A549 (cell line): ENCODE measurements around the gene DLGAP1. TPM values are rescaled to one million over a fixed set of nuclear protein-coding genes. Genes with fewer than 3 reads are reported as not detected.

Experiments
- ATAC-seq, 2 experiments: fragments of 200-7000 bp in 1 of 2; fragments of >200 bp in 1 of 2; cut with Nextera tagmentation in 1 of 2; cut with Tn5 transposase in 1 of 2; 3 replicates each; pipeline versions ENCODE4 v1.8.0 to v1.9.1; 2018 to 2020; ENCODE audit warnings: mild to moderate bottlenecking in 1 of 2, moderate library complexity in 1 of 2
- CTCF ChIA-PET: fragments of 300-600 bp; sonication (Branson Sonifier 250); formaldehyde crosslinking; extraction: SDS; loops from one replicate; lab custom pipeline; 2021; ENCODE audit warnings: antibody characterized with exemption, inconsistent platforms; lab: Yijun Ruan, JAX
- POLR2A ChIA-PET: fragments of 350-600 bp; formaldehyde crosslinking; extraction: SDS; loops from one replicate; lab custom pipeline; 2021; ENCODE audit warnings: antibody characterized with exemption, inconsistent platforms; lab: Yijun Ruan, JAX
- DNase-seq, 2 experiments: peaks; one replicate each; pipeline versions ENCODE4 v3.0.0 to v3.0.0-alpha.2; 2011 to 2016; ENCODE audit warnings: low read depth in 1 of 2, low spot score in 1 of 2
- FAIRE-seq: peaks from 2 replicates; lab custom pipeline; 2011; peaks lifted over from hg19 to GRCh38; lab: Jason Lieb, UNC
- H3K27ac ChIP-seq, 2 experiments: fragments of >200 bp; sonication (Bioruptor Twin); formaldehyde crosslinking; 3 replicates each; pipeline ENCODE4 v1.5.1; 2016 to 2017
- H3K4me1 ChIP-seq: fragments of >200 bp; sonication (Bioruptor Twin); formaldehyde crosslinking; 3 replicates; pipeline ENCODE4 v1.6.1; 2016
- H3K4me2 ChIP-seq: fragments of >200 bp; sonication (Bioruptor Twin); formaldehyde crosslinking; 3 replicates; pipeline ENCODE4 v1.6.1; 2016
- H3K4me3 ChIP-seq: fragments of >200 bp; sonication (Bioruptor Twin); formaldehyde crosslinking; 3 replicates; pipeline ENCODE4 v1.5.1; 2016
- H3K9me3 ChIP-seq: fragments of >200 bp; sonication (Bioruptor Twin); formaldehyde crosslinking; 3 replicates; pipeline ENCODE4 v1.6.1; 2016
- BCL3 ChIP-seq: fragments of >200 bp; sonication (Bioruptor Twin); formaldehyde crosslinking; IDR thresholded peaks from 3 replicates; pipeline ENCODE4 v1.6.1; 2016
- CBX2 ChIP-seq: fragments of 200-600 bp; sonication (generic); IDR thresholded peaks from 2 replicates; pipeline ENCODE4 v1.6.1; 2016; ENCODE audit warnings: low read depth, mild to moderate bottlenecking, borderline replicate concordance
- CBX8 ChIP-seq: fragments of 200-600 bp; sonication (generic); IDR thresholded peaks from 2 replicates; pipeline ENCODE4 v1.6.1; 2016
- EP300 ChIP-seq, 2 experiments: fragments of >200 bp; sonication (Bioruptor Twin); formaldehyde crosslinking; IDR thresholded peaks; 2 replicates in 1 of 2; 3 replicates in 1 of 2; pipeline ENCODE4 v1.6.1; 2016 to 2017
- FOSB ChIP-seq: fragments of 250-450 bp; sonication (Bioruptor Pico); IDR thresholded peaks from 2 replicates; pipeline ENCODE4 v1.5.0; 2020; ENCODE audit warnings: mild to moderate bottlenecking, moderate library complexity
- FOXS1 ChIP-seq: fragments of 250-450 bp; sonication (Bioruptor Pico); IDR thresholded peaks from 2 replicates; pipeline ENCODE4 v1.5.0; 2020; ENCODE audit warnings: mild to moderate bottlenecking, moderate library complexity
- GATA3 ChIP-seq: IDR thresholded peaks from 2 replicates; pipeline ENCODE4 v1.6.1; 2012; ENCODE audit warnings: borderline replicate concordance
- HOXA7 ChIP-seq: fragments of 250-450 bp; sonication (Bioruptor Pico); IDR thresholded peaks from 2 replicates; pipeline ENCODE4 v1.5.0; 2020; ENCODE audit warnings: mild to moderate bottlenecking, moderate library complexity
- JUN ChIP-seq, 2 experiments: fragments of >200 bp; sonication (Bioruptor Twin); formaldehyde crosslinking; IDR thresholded peaks; 2 replicates in 1 of 2; 3 replicates in 1 of 2; pipeline ENCODE4 v1.6.1; 2016 to 2017
- JUNB ChIP-seq: fragments of >200 bp; sonication (Bioruptor Twin); formaldehyde crosslinking; IDR thresholded peaks from 2 replicates; pipeline ENCODE4 v1.6.1; 2016
- MAZ ChIP-seq: fragments of 150-350 bp; IDR thresholded peaks from 2 replicates; pipeline ENCODE4 v1.6.1; 2014; ENCODE audit warnings: antibody characterized with exemption, low read depth, low read length, borderline replicate concordance
- NFE2L2 ChIP-seq: fragments of 150-350 bp; conservative IDR thresholded peaks from 2 replicates; pipeline ENCODE4 v1.6.1; 2014; ENCODE audit warnings: low read length
- PBX3 ChIP-seq: IDR thresholded peaks from 2 replicates; pipeline ENCODE4 v1.6.1; 2012
- POLR2A ChIP-seq: IDR thresholded peaks from 2 replicates; pipeline ENCODE4 v1.6.1; 2012; ENCODE audit warnings: mild to moderate bottlenecking, low read length
- POLR2AphosphoS2 ChIP-seq: conservative IDR thresholded peaks from 2 replicates; pipeline ENCODE4 v1.6.1; 2012; ENCODE audit warnings: low read length, improper control_type of control experiment, inconsistent platforms
- RARB ChIP-seq: fragments of 250-450 bp; sonication (Bioruptor Pico); IDR thresholded peaks from 2 replicates; pipeline ENCODE4 v1.8.0; 2021; ENCODE audit warnings: mild to moderate bottlenecking, moderate library complexity
- SMC3 ChIP-seq: fragments of >200 bp; sonication (Bioruptor Twin); formaldehyde crosslinking; IDR thresholded peaks from 3 replicates; pipeline ENCODE4 v1.6.1; 2018; ENCODE audit warnings: inconsistent platforms
- TFCP2L1 ChIP-seq: fragments of 250-450 bp; sonication (Bioruptor Pico); IDR thresholded peaks from 2 replicates; pipeline ENCODE4 v1.5.0; 2021; ENCODE audit warnings: mild to moderate bottlenecking
- ZFP36 ChIP-seq: fragments of 450-650 bp; IDR thresholded peaks from 2 replicates; pipeline ENCODE4 v1.6.1; 2014; ENCODE audit warnings: borderline replicate concordance; ENCODE audit not compliant: partially characterized antibody
- WGBS: methylation state at CpG from one replicate; pipeline ENCODE4 v1.1.6; 2017; ENCODE audit errors: missing lambda C conversion rate; 5-methylcytosine and 5-hydroxymethylcytosine counted together
- polyA plus RNA-seq, 4 experiments: library from polyadenylated mRNA; depleted of rRNA in 3 of 4; stranded (reverse); fragments of >200 nt; fragmentation: RNase III in 1 of 4; extraction: RNeasy Plus Mini Kit Qiagen cat#74134 plus additional on column Dnase treatment in 1 of 4; gene quantifications; 2 replicates in 3 of 4; 3 replicates in 1 of 4; pipeline ENCODE4 v1.2.3, GENCODE V29; 2011 to 2017
- TF ChIP-seq, protein P1 (sequence below): fragments of >200 bp; sonication (Bioruptor Twin); formaldehyde crosslinking; IDR thresholded peaks from 3 replicates; pipeline ENCODE4 v1.5.1; 2016
- TF ChIP-seq, protein P2 (sequence below): fragments of >200 bp; sonication (Bioruptor Twin); formaldehyde crosslinking; IDR thresholded peaks from 2 replicates; pipeline ENCODE4 v1.6.1; 2016
- TF ChIP-seq, protein P3 (sequence below): fragments of 250-450 bp; sonication (Bioruptor Pico); IDR thresholded peaks from 2 replicates; pipeline ENCODE4 v1.5.0; 2021; ENCODE audit warnings: mild to moderate bottlenecking, moderate library complexity, borderline replicate concordance

The DLGAP1 gene
- polyA plus RNA-seq, 2 of the 4 experiments (the other 2 are of a cell fraction), result 0.04 to 0.12 TPM

- peak overlapping the region; percentile 98 for H3K4me2 ChIP-seq
- 7% methylated on average over 3 of the region's 3 CpGs for WGBS
Observed at GRCh38 chr18:3458378-3458777, 996.7 kb downstream of the DLGAP1 start.

DNA sequence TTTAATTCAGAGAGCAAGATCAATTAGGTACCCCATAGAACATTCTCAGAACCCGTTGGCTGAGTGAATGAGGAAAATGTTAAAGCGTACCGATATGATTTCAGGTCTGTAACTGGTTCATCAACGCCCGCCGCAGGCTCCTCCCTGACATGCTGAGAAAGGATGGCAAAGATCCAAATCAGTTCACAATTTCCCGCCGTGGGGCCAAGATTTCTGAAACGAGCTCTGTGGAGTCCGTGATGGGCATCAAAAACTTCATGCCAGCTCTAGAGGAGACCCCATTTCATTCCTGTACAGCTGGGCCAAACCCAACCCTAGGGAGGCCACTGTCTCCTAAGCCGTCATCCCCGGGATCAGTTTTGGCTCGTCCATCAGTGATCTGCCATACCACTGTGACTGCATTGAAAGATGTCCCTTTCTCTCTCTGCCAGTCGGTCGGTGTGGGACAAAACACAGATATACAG lies 997.8 kb downstream of the DLGAP1 start:
- 3% methylated on average over 15 of the region's 15 CpGs for WGBS
- peak in 1 of 2 experiments; percentile 58 for DNase-seq
- no peak for FAIRE-seq
- Histone ChIP-seq H3K27ac (peak overlapping the region; percentile 98 to 100), H3K4me1 (peaks cover 47% of the 10 kb centered on the region), H3K9me3 (peaks cover 8% of the 10 kb centered on the region; the same call in 1 of the 3 replicates), H3K4me2 (peak overlapping the region; percentile 98), H3K4me3 (peak overlapping the region; percentile 93)
- peak in 1 of 2 experiments; percentile 66; a peak in 3 of 5 replicates for TF ChIP-seq JUN (IDR thresholded peaks at IDR 0.05)
- no peak for TF ChIP-seq CBX2
- POLR2A ChIA-PET, result interaction anchor here (1.1 to 11.5 kb wide), 3 partner anchors 9 to 146 kb away, joined by 4 to 146 read pairs (median 36); no protein-coding TSS in a partner anchor
- CTCF ChIA-PET, result interaction anchor here (0.8 to 11.1 kb wide), 4 partner anchors 10 to 209 kb away, joined by 3 to 109 read pairs (median 22); no protein-coding TSS in a partner anchor
- ATAC-seq, result peak in 1 of 2 experiments; percentile 29; a peak in 3 of 6 replicates

More at GRCh38 chr18:3458378-3458777, 996.7 kb downstream of the DLGAP1 start:
- POLR2A ChIA-PET, result interaction anchor here (0.8 to 11.5 kb wide), 7 partner anchors 7 to 208 kb away, joined by 3 to 146 read pairs (median 5); no protein-coding TSS in a partner anchor
- H3K4me3 ChIP-seq, result peak overlapping the region; percentile 93
- ATAC-seq, result no peak
- no peak for DNase-seq
- TF ChIP-seq, protein P1, sequence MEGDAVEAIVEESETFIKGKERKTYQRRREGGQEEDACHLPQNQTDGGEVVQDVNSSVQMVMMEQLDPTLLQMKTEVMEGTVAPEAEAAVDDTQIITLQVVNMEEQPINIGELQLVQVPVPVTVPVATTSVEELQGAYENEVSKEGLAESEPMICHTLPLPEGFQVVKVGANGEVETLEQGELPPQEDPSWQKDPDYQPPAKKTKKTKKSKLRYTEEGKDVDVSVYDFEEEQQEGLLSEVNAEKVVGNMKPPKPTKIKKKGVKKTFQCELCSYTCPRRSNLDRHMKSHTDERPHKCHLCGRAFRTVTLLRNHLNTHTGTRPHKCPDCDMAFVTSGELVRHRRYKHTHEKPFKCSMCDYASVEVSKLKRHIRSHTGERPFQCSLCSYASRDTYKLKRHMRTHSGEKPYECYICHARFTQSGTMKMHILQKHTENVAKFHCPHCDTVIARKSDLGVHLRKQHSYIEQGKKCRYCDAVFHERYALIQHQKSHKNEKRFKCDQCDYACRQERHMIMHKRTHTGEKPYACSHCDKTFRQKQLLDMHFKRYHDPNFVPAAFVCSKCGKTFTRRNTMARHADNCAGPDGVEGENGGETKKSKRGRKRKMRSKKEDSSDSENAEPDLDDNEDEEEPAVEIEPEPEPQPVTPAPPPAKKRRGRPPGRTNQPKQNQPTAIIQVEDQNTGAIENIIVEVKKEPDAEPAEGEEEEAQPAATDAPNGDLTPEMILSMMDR, result no peak
- TF ChIP-seq NFE2L2 (no peak), TFCP2L1 (CRISPR knock-in tag) (peak; percentile 29; the same call in 1 of the 2 replicates), HOXA7 (CRISPR knock-in tag) (no peak)
- H3K27ac ChIP-seq, result peak overlapping the region; percentile 98 to 100
- CTCF ChIA-PET, result interaction anchor here (1.0 to 11.1 kb wide), 4 partner anchors 127 to 208 kb away, joined by 3 to 109 read pairs (median 22); no protein-coding TSS in a partner anchor
- H3K4me1 ChIP-seq, result peaks cover 57% of the 10 kb centered on the region
- H3K9me3 ChIP-seq, result peaks cover 8% of the 10 kb centered on the region; the same call in 1 of the 3 replicates
- no peak for FAIRE-seq

- DNase-seq (peak in 1 of 2 experiments; percentile 83), FAIRE-seq (no peak), ATAC-seq (peak in 1 of 2 experiments; percentile 26; a peak in 4 of 6 replicates)
- Histone ChIP-seq H3K4me1 (peaks cover 40% of the 10 kb centered on the region), H3K9me3 (peaks cover 8% of the 10 kb centered on the region; the same call in 1 of the 3 replicates), H3K4me3 (peak overlapping the region; percentile 93), H3K27ac (peak overlapping the region; percentile 98 to 100), H3K4me2 (peak overlapping the region; percentile 98)
- CTCF ChIA-PET, result interaction anchor here (1.1 to 11.1 kb wide), 3 partner anchors 138 to 210 kb away, joined by 3 to 109 read pairs (median 40); no protein-coding TSS in a partner anchor
- WGBS, result 0% methylated on average over 1 of the region's 1 CpG
- POLR2A ChIA-PET, result interaction anchor here (1.1 to 11.5 kb wide), 5 partner anchors 9 to 209 kb away, joined by 4 to 146 read pairs (median 36); no protein-coding TSS in a partner anchor
- TF ChIP-seq BCL3 (peak; percentile 18; the same call in 1 of the 3 replicates), RARB (no peak), HOXA7 (CRISPR knock-in tag) (peak; percentile 13; the same call in 1 of the 2 replicates), JUN (IDR thresholded peaks at IDR 0.05) (peak; percentile 26 to 50; a peak in 2 of 5 replicates), JUNB (0 out of 2 replicates have a peak, but pooled peaks have one; percentile 32), PBX3 (no peak), FOXS1 (CRISPR knock-in tag) (no peak), POLR2A (no peak), EP300 (IDR thresholded peaks at IDR 0.05) (peak in 1 of 2 experiments; percentile 33; a peak in 2 of 5 replicates), CBX8 (no peak), SMC3 (no peak), ZFP36 (no peak), CBX2 (no peak), POLR2AphosphoS2 (0 out of 2 replicates have a peak, but pooled peaks have one; percentile 8), GATA3 (peak; percentile 30; the same call in 1 of the 2 replicates), FOSB (peak; percentile 49; the same call in 1 of the 2 replicates), MAZ (no peak), TFCP2L1 (CRISPR knock-in tag) (no peak)
- TF ChIP-seq, protein P2, sequence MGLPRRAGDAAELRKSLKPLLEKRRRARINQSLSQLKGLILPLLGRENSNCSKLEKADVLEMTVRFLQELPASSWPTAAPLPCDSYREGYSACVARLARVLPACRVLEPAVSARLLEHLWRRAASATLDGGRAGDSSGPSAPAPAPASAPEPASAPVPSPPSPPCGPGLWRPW, result no peak
- TF ChIP-seq, protein P3, sequence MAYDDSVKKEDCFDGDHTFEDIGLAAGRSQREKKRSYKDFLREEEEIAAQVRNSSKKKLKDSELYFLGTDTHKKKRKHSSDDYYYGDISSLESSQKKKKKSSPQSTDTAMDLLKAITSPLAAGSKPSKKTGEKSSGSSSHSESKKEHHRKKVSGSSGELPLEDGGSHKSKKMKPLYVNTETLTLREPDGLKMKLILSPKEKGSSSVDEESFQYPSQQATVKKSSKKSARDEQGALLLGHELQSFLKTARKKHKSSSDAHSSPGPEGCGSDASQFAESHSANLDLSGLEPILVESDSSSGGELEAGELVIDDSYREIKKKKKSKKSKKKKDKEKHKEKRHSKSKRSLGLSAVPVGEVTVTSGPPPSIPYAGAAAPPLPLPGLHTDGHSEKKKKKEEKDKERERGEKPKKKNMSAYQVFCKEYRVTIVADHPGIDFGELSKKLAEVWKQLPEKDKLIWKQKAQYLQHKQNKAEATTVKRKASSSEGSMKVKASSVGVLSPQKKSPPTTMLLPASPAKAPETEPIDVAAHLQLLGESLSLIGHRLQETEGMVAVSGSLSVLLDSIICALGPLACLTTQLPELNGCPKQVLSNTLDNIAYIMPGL (CRISPR knock-in tag), result no peak
- TF ChIP-seq, protein P1, result no peak
Observed at GRCh38 chr18:3456686-3457069, 998.4 kb downstream of the DLGAP1 start.
